ENCODE results near the gene SPTBN1.

DNA sequence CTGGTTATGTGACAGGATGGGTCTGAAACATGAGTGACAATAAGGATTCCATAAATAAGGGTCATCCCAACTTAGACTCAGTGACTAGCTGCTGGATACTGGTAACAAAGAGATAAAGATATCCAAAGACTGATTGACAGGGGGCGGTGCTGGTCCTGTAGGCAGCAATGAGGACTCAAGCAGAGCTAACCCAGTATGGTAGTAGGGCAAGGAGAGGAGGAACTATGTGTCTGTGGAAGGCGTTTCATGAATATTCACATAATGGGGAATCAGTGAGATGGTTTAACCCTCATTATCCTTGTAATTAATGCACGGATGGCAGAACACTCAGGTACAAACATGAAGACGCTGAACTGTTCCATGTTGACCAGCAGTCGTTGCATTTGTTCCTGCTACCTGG, 164.8 kb downstream of the SPTBN1 start:
- no peak for TF ChIP-seq GATA2 (IDR thresholded peaks at IDR 0.05; ENCODE audit: low read depth, low read length)
- TF ChIP-seq GATA3 (IDR thresholded peaks at IDR 0.05; ENCODE audit: low read depth, low read length), result no peak

Measured in SH-SY5Y (cell line).